Germinal center (tissue), 1 donor: ENCODE data around the gene TET1.
A peak's percentile ranks its signal among the peaks of the same experiment; 100 is the strongest.
"Not testable (repeated sequence)": the region's sequence is repeated elsewhere in the genome, so short reads cannot be mapped to it uniquely, and the experiment has no call there.

Source experiments
- DNase-seq: peaks from one replicate; pipeline ENCODE4 v3.0.0; 2012; ENCODE audit warnings: mixed read lengths, low spot score

The TET1 gene

DNA sequence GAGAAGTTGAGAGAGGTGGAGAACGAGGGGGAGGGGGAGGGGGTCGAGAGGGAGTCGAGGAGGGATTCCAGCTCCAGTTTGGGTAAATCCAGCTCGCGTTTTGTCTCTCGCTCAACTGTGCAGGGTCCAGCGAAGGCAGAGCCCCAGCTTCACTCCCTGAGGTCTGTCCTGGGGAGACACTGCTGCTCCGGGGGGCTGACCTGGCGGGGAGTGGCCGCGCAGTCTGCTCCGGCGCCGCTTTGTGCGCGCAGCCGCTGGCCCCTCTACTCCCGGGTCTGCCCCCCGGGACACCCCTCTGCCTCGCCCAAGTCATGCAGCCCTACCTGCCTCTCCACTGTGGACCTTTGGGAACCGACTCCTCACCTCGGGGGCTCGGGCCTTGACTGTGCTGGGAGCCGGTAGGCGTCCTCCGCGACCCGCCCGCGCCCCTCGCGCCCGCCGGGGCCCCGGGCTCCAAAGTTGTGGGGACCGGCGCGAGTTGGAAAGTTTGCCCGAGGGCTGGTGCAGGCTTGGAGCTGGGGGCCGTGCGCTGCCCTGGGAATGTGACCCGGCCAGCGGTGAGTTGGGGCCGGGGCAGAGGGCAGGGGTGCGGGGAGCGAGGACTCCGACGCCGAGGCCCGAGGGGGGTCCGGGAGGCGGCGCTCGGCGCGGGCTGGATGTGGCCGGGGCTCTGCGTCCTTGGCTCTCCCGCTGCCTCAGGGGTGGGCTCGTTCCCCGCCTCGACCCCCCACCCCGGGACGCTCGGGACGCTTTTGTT is at the start of gene TET1:
TSS of gene TET1 (plus strand) at position 152 of the 757 bp plus-strand sequence. CDS start 12,002 bp downstream, outside the sequence.
- DNase-seq, result peak; percentile 43

DNA sequence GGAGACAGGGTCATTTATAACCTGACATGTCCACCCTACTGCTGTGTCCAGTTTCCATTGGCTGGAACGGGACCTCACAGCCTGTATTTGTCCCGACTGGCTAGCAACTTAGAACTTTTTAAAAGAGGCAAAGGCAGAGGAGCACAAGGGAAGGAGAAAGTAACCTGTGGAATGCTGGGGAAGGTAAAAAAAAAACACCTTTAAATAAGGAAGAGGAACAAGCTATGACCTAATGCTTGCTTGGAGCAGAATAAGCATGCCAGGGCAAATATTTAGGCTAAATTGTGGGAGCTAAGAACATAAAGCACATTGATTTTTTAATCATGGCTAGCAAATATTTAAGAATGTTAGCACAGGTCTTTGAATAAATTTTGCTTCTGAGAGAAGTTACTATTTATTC is 43.9 kb upstream of the TET1 start:
- DNase-seq, result not testable (repeated sequence)

- no peak for DNase-seq
These were observed 43.4 kb upstream of the TET1 start for GRCh38 chr10:68516766-68517165.

- DNase-seq, result no peak
These were observed 42.9 kb upstream of the TET1 start for GRCh38 chr10:68517188-68517587.

- not testable (repeated sequence) for DNase-seq
These were observed 41.5 kb upstream of the TET1 start for GRCh38 chr10:68518609-68519008.

DNA sequence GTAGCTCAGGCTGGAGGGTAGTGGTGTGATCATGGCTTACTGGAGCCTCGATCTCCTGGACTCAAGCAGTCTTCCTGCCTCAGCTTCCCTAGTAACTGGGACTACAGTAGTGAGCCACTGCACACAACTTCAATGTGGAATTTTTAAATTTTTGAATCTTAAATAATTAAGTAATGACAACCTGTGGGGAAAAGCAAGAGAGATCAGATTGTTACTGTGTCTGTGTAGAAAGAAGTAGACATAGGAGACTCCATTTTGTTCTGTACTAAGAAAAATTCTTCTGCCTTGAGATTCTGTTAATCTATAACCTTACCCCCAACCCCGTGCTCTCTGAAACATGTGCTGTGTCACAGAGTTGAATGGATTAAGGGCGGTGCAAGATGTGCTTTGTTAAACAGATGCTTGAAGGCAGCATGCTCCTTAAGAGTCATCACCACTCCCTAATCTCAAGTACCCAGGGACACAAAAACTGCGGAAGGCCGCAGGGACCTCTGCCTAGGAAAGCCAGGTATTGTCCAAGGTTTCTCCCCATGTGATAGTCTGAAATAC is 34.6 kb upstream of the TET1 start:
- not testable (repeated sequence) for DNase-seq

- DNase-seq, result no peak
These were observed 33.4 kb upstream of the TET1 start for GRCh38 chr10:68526634-68527307.

GRCh38 chr10:68536973-68537372 is 23.2 kb upstream of the TET1 start:
- DNase-seq, result no peak

GRCh38 chr10:68537796-68538195 is 22.3 kb upstream of the TET1 start:
- DNase-seq, result no peak

GRCh38 chr10:68543004-68543918 is 16.9 kb upstream of the TET1 start:
- DNase-seq, result no peak

- DNase-seq, result peak; percentile 52
These were observed 9.3 kb upstream of the TET1 start for GRCh38 chr10:68550747-68551411.

- DNase-seq, result no peak
These were observed 7.0 kb upstream of the TET1 start for GRCh38 chr10:68553138-68553537.

DNA sequence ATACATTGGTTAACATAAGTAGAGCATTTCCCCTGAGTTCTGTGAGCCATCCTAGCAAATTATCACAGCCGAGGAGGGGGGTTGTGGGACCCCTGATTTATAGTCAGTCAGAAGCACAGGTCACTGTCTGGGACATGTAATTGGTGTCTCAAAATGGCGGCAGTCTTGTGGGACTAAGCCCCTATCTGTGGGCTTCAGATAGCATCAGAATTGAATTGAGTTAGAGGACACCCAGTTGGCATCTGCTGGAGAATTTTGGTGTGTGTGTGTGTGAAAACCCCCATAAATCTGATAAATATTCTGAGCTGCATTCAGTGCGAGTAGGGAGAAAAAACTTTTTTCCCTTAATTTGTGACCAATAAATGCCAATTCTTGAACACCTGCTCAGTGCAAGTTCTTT is 6.5 kb upstream of the TET1 start:
- no peak for DNase-seq

DNA sequence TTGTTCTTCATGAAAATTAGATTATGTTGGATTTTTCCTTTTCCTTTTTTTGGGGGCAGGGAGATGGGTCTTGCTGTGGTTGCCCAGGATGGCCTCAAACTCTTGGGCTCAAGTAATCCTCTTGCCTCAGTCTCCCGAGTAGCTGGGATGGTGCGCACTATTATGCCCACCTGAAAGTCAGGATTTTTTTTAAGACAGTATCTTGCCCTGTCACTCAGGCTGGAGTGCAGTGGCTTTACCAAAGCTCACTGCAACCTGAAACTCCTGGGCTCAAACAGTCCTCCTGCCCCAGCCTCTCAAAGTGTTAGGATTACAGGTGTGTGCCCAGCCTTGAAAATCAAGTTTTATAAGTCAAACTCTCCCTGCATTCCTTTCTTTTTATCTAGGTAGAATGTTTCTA is 1.7 kb upstream of the TET1 start:
- DNase-seq, result no peak

GRCh38 chr10:68559251-68559650 is 886 bp upstream of the TET1 start:
- DNase-seq, result no peak

- no peak for DNase-seq
These were observed 324 bp upstream of the TET1 start for GRCh38 chr10:68559841-68560185.

DNA sequence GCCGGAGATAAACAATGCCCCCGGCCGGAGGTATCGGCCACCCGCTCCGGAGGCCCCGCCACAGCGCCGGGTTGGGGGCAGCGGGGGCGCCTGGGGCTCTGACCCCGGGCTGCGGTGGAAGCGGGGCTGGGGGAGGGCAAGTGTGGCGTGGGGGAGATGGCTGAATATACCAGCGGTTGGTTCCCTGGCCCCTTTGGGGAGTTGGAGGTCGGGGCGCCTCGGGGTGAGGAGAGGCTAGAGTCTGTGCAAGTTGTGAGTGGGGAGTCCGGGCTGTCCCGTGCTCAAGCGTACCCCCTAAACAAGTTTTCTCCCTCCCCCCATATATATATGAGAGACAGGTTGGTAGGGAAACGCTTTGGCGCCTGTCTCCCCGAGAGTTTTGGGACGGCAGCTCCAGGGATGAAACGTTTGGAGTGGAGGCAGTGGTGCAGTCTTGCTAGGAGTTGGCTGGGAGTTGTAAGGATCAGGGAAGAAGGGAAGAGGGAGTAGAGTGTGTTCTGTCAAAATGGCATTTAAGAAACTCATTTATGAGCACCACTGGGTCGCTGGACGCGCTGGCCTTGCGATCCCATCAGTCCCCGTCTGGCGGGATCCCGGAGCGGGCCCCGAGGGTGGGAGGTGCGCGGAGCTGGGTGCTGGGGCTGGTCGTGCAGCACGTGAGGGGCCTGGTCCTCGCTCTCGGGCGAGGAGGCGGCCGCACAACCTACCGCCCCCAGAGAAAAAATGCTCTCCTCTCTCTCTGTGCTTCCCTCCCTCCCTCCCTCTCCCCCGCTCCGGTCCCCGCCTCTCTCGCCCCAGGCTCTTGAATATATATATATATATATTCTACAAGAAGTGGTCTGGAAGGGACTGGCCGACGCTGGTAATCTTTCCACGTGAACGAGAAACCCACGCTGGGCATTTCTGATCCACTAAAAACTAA is 1.1 kb downstream of the TET1 start:
- no peak for DNase-seq

DNA sequence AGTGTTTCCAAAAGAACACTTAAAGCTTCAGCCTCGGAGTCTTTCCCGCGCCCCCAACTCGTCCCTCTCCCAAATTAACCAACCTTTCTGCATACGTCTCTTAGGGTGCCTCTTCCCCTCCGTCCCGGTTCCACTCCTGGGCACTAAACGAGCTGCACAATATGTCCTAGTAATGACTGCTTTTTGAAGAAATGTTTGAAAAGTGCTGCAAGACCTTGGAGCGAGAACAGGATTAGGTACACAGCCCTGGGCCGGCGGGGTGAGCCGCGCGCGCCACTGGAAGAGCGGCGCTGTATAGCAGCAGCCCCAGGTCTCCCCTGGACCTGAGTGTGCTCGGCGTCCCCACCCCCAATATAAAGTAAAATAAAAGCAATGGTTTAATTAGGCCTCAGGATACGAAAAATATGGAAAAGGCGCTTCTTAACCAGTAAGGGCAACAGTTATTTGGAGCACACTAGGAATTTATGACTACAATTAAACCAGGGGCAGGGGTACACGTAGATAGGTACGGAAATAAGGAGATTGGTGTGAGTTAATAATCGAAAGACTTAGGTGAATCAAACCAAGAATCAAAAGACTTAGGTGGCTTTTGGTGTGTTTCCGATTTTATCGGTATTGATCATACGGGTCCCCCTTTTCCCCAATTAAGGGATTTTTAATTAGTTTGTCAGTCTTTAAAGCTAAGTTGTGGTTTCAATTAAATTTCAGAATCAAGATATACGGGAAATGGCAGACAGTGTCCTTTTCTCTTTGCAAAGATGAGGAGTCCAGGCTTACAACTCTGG is 1.9 kb downstream of the TET1 start:
- no peak for DNase-seq

GRCh38 chr10:68562661-68563570 is 2.8 kb downstream of the TET1 start:
- DNase-seq, result no peak
